CD4-positive, alpha-beta T cell treated with Interleukin-17A for 4 hours (primary cell): ENCODE measurements around the gene SPG21.

ENCODE experiments used
- DNase-seq: peaks from one replicate; pipeline ENCODE4 v3.0.0-alpha.2; 2020; ENCODE audit warnings: mixed read lengths

The SPG21 gene

DNA sequence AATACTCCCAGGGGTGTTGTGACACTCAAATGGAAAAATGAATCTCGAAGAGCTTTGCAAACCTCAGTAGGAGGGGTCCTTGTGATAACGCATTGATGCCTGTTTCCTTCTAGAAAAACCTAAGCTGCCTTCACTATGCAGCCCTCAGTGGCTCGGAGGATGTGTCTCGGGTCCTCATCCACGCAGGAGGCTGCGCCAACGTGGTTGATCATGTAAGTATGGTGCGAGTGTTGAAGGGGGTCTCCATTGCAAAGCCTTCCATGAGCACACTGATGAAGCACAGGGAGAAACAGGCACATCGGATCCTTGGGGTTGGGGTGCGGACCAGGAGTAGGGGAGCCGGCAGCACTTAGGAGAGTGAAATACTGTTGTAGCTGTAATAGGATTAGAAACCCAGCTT is 55.7 kb downstream of the SPG21 start:
- DNase-seq: no peak

DNA sequence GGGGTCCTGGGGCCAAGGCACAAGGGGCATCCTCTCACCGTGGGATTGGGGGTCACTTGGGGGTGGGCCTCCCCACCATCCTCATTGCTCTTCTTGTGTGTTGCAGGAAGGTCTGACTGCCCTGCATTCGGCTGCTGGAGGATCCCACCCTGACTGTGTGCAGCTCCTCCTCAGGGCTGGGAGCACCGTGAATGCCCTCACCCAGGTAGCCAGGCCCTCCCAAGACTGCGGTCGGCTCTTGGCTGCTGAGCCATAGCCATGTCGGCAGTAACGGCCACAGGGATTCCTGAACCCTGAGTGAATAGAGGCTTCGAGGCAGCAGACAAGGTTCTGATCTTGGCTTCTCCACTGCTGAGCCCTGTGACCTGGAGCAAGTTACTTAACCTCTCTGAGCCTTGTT is 58.3 kb downstream of the SPG21 start:
- DNase-seq: no peak

DNA sequence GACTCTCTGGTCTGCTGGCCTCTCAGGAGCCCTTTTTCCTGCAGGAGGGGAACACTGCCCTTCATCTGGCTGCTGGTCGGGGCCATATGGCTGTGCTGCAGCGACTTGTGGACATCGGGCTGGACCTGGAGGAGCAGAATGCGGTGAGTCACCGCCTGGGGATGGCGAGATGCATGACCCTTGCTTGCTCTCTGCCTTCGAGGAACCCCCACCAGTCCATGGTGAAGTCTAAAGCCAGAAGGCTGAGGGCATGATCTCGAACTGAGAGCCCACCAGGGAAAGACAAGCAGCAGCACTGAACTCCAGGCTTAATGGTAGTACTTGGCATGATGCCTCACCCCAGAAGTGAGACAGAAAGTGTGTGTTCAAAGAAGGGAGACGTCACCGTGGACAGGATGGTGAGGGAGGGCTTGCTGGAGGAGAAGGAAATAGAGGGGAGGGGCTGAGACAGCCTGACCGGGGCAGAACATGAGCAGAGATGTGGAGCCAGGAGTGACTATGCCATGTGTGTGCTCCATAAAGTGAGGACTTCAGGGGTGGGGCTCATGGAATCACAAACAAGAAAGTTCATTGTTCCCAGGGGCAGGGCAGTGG is 58.8 kb downstream of the SPG21 start:
- no peak for DNase-seq

DNA sequence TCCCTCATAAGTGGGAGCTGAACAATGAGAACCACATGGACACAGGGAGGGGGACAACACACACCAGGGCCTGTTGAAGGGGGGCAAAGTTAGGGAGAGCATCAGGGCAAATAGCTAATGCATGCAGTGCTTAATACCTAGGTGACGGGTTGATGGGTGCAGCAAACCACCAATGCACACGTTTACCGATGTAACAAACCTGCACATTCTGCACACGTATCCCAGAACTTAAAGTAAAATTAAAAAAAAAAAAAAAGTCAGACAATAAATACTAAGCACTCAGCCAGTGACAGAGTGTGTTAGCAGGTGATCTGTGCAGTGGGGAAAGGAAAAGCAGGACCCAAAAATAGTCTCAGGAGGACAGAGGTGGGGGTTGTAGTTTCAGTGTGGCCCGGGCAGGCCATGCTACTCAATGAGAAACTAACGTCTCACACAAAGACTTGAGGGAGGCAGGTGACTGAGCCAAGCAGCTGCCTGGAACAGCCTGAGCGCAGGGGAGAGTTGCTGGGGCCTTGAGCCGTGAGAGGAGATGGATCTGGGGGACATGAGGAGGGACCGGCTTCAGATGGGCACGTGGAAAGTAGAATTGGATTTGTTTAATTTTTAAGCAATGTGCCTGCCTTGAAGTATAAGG is 59.6 kb downstream of the SPG21 start:
- no peak for DNase-seq

DNA sequence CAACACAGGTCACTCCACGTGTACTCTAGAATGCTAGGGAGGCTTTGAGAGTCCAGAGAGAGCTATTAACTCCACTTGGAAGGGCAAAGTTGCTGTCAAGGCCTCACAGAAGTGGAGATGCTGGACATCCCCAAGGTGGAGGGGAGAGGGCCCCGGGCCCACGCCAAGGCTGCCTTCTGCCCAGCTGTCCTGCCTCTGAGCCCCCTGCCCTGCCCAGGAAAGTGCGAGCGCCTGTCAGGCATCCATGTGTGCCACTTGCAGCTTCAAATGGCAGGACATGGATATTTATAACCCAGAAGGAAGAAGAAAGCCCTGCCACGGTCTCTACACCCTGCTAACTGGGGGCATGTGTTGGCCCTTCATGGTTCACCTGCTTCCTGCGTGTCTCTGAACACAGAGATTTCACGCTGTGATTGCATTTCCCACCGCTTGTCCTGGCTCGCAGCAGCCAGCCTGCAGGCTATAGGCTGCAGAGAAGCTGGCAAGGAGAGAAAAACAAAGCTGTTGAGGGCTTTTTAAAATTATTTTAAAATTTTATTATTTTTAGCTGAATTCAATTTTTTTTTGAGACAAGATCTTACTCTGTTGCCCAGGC is 61.0 kb downstream of the SPG21 start:
- DNase-seq: no peak

DNA sequence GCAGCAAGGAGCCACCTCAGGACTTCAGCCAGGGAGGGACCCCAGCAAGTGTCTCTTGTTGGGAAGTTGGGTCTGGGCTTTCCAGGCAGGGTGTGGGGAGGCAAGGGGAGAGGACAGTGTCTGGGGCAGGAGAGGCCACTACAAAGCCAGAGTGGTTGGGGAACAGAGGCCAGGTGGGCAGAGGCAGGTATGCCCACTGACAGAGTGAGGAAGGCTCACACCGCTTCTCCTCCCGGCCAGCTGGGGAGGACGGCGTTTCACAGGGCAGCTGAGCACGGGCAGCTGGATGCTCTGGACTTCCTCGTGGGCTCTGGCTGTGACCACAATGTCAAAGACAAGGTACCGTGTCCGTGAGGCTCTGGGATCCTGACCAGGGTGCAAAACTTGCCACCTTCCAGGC is 63.1 kb downstream of the SPG21 start:
- no peak for DNase-seq

DNA sequence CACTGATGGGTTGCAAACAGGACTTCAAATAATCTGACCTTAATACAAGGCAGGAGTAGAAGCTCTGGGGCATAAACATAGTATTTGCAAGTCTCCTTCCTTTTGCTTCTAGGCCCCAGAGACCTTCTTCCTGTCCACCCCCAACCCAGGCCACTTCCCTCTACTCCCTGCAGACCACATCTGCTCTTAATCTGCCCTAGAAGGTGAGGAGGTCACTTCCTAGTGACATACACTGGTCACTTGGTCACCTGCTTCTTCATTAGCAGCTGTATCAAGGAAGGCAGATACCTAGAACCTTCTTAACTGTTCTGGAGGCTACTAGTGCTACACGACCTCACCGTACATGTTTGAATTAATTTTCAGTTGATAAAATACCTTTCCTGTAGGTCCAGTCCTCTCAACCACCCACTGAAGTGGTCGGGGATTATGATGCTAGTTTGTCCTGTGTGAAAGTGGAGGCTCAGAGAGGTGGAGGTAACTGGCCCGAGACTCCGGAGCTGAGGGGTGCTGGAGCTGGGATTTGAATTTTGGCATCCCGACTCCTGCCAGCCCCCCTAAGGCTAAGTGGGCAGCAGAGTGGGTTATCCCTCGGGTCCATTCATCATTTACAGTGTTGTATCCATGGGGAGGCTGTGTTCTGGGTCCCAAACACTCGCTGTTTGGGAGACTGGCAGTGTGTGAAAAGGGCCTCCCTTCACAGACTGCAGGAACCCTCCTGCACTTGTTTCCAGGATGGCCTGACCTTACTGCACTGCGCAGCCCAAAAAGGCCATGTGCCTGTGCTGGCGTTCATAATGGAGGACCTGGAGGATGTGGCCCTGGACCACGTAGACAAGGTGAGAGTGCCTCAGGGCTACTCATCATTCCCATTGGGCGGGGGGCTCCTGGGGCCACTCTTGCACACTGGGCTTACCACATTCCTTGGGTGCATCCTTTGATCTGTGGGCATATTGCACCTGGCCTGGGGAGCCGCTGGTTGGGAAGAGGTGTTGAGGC is 64.1 kb downstream of the SPG21 start:
- no peak for DNase-seq

DNA sequence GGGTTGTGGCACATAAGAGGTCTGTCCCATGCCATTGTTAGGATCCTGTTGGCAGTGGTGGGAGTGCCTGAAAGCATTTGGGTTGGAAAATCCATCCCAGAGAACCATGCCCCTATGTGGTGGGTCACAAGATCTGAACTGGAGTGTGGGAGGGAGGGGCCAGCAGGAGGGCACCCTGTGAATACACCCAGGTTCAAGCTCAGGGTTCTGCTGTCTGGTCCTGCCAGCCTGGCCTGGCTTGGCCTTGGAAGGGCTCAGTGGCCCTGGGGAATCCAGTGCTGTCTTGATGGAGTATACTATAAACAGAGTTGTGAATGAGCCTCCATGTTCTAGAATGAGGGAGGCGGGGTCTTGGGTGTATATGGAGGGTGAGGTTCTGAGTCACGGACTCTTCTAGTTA is 66.2 kb downstream of the SPG21 start:
- DNase-seq: no peak

DNA sequence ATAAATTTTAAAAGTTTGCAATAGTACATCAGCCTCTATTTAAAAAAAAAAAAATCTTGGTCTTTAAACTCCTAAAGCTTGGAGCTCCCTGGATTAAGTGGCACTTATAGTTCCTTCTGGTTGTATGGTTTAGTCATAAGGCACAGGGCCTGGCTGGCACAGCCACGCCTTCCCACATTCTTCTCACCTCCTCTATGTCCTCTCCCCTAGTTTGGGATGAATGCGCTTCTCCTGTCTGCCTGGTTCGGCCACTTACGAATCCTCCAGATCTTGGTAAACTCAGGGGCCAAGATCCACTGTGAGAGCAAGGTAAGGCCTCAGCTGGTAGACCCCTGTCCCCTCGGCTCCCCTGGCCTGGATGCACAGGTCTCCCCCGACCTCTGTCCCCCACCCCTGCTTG is 68.0 kb downstream of the SPG21 start:
- no peak for DNase-seq

DNA sequence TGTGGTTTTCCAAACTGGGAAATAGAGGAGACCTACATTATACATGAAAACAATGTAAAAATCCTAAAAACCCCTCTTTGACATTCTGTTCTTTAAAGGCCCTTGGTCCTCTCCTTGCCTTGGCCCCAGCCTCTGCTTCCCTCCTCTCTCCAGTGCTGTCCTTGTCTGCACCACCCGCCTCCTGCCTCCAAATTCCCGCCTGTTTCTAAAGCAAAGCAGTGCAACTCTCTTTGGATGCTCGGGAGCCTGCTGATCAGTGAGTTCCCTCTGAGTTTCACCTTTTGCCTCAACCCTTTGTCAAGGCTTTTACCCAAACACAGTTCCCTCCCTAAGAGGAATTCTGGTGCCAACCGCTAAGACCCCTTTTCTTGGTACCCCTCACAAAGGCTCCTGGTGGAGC is 70.0 kb downstream of the SPG21 start:
- no peak for DNase-seq

DNA sequence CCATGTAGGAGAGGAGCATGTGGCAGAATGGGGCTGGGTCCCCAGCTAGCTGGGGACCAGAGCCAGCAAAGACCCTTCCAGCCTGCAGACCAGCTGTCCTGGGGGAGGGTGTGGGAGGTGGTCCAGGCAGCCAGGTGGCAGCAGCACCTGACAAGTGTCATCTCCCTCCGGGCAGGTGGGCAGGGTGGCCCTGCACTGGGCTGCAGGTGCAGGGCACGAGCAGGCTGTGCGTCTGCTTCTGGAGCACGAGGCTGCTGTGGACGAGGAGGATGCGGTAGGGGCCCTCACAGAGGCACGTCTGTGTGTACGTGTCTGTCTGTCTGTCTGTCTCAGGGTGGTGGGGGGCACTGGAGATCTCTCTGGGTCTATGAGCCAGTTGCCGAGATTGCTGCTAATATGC is 72.5 kb downstream of the SPG21 start:
- no peak for DNase-seq

DNA sequence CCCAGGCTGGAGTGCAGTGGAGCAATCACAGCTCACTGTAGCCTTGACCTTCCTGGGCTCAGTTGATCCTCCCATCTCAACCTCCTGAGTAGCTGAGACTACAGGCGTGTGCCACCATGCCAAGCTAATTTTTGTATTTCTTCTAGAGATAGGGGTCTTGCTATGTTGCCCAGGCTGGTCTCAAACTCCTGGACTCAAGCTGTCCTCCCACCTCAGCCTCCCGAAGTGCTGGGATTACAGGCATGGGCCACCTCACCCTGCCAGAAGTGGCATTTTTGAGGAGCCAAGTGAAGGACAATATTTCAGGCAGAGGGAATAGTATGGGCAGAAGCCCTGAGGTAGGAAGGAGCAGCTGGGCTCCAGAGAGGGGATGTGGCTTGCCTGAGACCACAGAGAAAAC is 73.3 kb downstream of the SPG21 start:
- no peak for DNase-seq

DNA sequence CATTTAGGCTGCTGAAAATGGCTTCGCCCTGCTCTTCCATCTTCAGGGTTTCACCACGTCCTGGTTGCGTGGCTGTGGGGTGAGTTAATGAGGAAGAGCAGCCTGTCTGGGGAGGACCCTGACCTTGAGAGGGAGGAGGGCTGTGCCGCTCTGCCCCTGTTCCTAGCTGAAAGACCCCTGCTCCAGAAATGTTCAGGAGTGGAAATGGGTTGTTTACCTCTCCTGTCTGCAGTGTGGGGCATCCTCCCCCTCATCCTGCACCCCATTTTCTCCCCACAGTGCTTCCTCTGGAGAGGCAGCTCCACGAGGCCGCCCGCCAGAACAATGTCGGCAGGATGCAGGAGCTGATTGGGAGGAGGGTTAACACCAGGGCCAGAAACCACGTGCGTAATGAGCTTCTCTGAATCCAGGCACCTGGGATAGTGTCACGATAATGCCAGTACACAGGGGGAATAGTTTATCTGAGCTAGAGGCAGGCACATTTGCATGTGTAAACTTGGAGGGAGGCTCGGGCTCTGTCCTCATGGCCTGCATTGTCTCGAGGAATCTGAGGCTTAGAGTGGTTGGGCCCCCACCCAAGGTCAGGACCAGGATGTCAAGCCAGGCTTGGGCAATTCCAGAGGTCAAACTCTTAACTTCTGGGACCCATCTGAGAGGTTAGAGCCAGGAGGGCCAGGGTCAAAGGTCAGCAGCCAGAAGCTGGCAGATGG is 74.0 kb downstream of the SPG21 start:
- no peak for DNase-seq
